EH (cell line): Measurements from ENCODE around the gene MAMDC2.

Source experiments
- DNase-seq: peaks from one replicate; pipeline ENCODE4 v3.0.0-alpha.2; 2015; ENCODE audit warnings: low read depth

MAMDC2 gene

DNA sequence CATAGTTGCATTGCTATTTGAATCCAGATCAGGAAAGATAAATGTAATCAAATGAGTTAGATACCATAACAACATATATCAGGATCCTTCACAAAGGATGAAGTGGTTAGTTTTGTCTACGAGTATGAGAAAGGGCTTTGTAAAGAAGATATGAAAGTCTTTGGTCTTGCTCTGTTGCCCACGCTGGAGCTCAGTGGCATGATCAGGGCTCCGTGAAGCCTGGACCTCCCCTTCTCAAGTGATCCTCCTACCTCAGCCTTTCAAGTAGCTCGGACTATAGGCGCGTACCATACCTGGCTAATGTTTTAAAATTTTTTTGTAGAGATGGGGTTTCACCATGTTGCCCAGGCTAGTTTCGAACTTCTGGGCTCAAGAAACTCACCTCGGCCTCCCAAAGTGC is 217.0 kb downstream of the MAMDC2 start:
- no peak for DNase-seq

DNA sequence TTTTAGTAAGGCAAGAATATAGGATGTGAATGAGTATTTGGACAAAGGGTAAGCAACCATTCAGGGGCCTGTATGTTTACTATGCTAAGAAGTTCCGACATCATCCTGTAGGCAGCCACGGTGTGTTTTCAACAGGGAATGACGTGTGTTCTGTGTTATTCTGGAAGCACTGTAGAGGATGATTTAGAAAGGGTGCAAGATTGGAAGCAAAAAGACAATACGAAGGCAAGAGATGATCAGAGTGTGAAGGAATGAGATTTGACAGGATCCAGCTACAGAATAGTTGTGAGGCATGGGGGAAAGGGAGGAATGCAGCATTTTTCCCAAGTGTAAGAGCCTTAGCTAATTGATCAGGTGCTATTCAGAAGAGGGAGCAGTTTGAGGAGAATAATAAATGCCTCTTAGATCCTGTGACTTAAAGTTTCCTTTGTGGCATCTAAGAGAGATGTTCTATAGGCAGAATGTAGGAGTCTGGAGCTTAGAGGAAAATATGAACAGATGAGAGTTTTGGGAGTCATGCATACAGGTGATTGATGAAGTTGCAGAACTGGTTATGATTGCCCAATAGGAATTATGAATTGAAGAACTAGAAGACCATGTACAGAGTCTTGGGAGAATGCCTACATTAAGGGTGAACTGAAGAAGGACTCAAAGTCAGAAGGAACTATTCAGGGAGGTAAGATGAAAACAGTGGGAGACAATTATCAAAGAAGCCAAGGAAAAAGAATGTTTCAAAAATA is 217.7 kb downstream of the MAMDC2 start:
- no peak for DNase-seq

DNA sequence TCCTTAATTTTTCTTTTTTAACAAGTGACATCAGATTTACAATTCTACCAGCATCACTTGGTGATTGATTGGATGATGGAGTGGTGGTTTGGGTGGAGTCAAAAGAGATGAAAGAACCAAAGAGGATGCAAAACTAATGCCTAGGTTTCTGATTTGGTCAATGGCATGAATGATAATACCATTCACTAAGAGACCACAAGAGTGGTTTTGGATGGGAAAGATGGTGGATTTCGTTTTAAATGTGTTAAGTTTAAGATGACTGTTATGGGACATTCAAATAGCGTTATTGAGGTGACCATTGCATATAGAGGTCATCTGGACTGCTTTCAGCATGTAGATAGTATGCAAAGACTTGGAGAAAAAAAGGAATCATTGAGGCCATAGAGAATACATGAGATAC is 218.7 kb downstream of the MAMDC2 start:
- DNase-seq, result no peak

DNA sequence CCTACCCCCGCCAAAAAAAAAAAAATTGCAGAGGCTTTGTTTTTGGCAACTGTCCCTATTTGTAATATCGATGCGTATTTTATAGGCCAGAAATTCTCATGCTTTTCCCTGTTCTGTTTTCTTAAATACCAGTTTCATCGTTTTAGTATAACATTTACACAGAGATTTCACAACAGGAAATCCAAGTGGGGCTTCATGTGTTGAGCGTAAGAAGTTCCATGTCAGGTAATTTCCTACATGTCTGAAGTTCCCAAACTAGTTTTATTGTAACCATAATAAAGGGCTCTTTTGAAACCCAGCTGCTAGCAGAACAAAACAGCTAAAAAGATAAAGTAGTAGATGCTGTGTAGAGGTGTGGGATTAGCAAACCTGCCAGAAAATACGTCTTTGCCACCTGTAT is 219.3 kb downstream of the MAMDC2 start:
- DNase-seq, result no peak

DNA sequence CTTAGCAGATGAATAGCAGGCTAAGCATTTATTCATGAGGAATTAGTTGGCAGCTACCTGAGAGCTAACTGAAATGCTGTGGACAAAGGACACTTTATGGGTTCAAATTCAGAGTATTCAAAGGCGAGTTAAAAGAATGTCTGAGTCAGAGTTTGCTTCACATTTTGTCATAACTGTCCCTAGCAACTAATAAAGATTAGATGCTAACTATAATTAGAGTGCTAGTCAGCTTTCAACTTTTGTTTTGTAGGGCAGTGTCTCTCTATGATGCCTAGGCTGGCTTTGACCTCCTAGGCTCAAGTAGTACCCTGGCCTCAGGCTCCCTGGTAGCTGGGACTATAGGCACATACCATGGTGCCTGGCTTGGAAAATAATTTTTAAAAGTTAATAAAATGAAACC is 219.8 kb downstream of the MAMDC2 start:
- peak; percentile 67 for DNase-seq
